22Rv1 (cell line): ENCODE measurements around the gene COMMD1.
A peak's percentile ranks its signal among the peaks of the same experiment; 100 is the strongest.

Source experiments
- H3K27ac ChIP-seq: fragments of 450-650 bp; 2 replicates; pipeline ENCODE4 v1.5.1; 2017
- CTCF ChIP-seq: fragments of 450-650 bp; IDR thresholded peaks from 2 replicates; pipeline ENCODE4 v1.5.1; 2017; ENCODE audit warnings: mild to moderate bottlenecking
- ZFX ChIP-seq: fragments of 450-650 bp; IDR thresholded peaks from 2 replicates; pipeline ENCODE4 v1.6.1; 2017; ENCODE audit warnings: antibody characterized with exemption, borderline replicate concordance

Gene COMMD1

GRCh38 chr2:62010632-62011256, 105.3 kb downstream of the COMMD1 start:
- no peak overlapping the region for H3K27ac ChIP-seq
- TF ChIP-seq ZFX = no peak
- no peak for TF ChIP-seq CTCF

GRCh38 chr2:62013641-62014040, 108.2 kb downstream of the COMMD1 start:
- TF ChIP-seq CTCF (no peak), ZFX (no peak)
- H3K27ac ChIP-seq = peak overlapping the region; percentile 31; the same call in 1 of the 2 replicates

- no peak for TF ChIP-seq ZFX
- H3K27ac ChIP-seq = peak overlapping the region; percentile 31; the same call in 1 of the 2 replicates
Observed at GRCh38 chr2:62014102-62014501, 108.6 kb downstream of the COMMD1 start.

- H3K27ac ChIP-seq = no peak overlapping the region
- TF ChIP-seq CTCF = no peak
- TF ChIP-seq ZFX = no peak
Observed at GRCh38 chr2:62016957-62017356, 111.5 kb downstream of the COMMD1 start.

- TF ChIP-seq ZFX (no peak), CTCF (no peak)
- H3K27ac ChIP-seq = no peak overlapping the region
Observed at GRCh38 chr2:62029910-62030309, 124.4 kb downstream of the COMMD1 start.

GRCh38 chr2:62030902-62031301, 125.4 kb downstream of the COMMD1 start:
- no peak for TF ChIP-seq ZFX
- no peak for TF ChIP-seq CTCF
- H3K27ac ChIP-seq = no peak overlapping the region

GRCh38 chr2:62032096-62032495, 126.6 kb downstream of the COMMD1 start:
- TF ChIP-seq CTCF = no peak
- no peak for TF ChIP-seq ZFX
- no peak overlapping the region for H3K27ac ChIP-seq

- H3K27ac ChIP-seq = no peak overlapping the region
- no peak for TF ChIP-seq CTCF
- no peak for TF ChIP-seq ZFX
Observed at GRCh38 chr2:62034715-62035114, 129.2 kb downstream of the COMMD1 start.
